Measurements from ENCODE around the gene URB1.
"Not testable (repeated sequence)": the region's sequence is repeated elsewhere in the genome, so short reads cannot be mapped to it uniquely, and the experiment has no call there.

DNA sequence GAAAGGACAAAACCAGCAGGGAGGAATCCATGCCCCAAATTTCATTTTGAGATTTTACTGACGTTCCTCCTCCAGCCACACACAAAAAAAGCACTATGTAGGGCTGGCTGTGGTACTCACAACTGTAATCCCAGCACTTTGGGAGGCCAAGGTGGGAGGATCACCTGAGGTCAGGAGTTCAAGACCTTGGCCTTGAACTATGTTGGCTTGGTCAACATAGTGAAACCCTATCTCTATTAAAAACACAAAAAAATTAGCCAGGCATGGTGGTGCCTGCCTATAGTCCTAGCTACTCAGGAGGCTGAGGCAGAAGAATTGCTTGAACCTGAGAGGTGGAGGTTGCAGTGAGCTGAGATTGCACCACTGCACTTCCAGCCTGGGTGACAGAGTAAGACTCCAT lies 23.9 kb downstream of the URB1 start:
- TF ChIP-seq EZH2 (IDR thresholded peaks at IDR 0.05); POLR2AphosphoS5 (IDR thresholded peaks at IDR 0.05; ENCODE audit: borderline replicate concordance, low read depth, low read length): not testable (repeated sequence)

Measured in SK-N-MC (cell line).